Body of pancreas (tissue), 4 donors: Measurements from ENCODE around the gene LAMP1.

Source experiments
- CTCF ChIP-seq, 7 experiments: fragments of 450-650 bp in 4 of 7; fragments of 200-600 bp in 3 of 7; sonication (generic) in 3 of 7; IDR thresholded peaks; one replicate each; pipeline ENCODE4 v1.5.1; 2016 to 2019; ENCODE audit warnings: antibody characterized with exemption in 7 of 7
- POLR2A ChIP-seq, 3 donors: fragments of 450-650 bp; IDR thresholded peaks; one replicate each; pipeline ENCODE4 v1.6.1; 2016; ENCODE audit warnings: antibody characterized with exemption in 3 of 3, mild to moderate bottlenecking in 2 of 3

- TF ChIP-seq CTCF (IDR thresholded peaks at IDR 0.05) (no peak), POLR2A (IDR thresholded peaks at IDR 0.05) (no peak)
Measured at GRCh38 chr13:113304121-113304520, 7.1 kb downstream of the LAMP1 start.
